Colonic mucosa (tissue), 4 donors: Measurements from ENCODE around the gene ADARB2. TPM values are rescaled to one million over a fixed set of nuclear protein-coding genes. Genes with fewer than 3 reads are reported as not detected.

Experiments
- DNase-seq: peaks from one replicate; pipeline ENCODE4 v3.0.0-alpha.2; 2020
- H3K27ac ChIP-seq: fragments of 200-600 bp; one replicate; pipeline ENCODE4 v1.8.0; 2021
- H3K27me3 ChIP-seq: fragments of 200-600 bp; one replicate; pipeline ENCODE4 v1.8.0; 2021
- H3K36me3 ChIP-seq: fragments of 200-600 bp; one replicate; pipeline ENCODE4 v1.8.0; 2021
- H3K4me1 ChIP-seq: fragments of 200-600 bp; one replicate; pipeline ENCODE4 v1.8.0; 2021; ENCODE audit warnings: mild to moderate bottlenecking
- H3K4me3 ChIP-seq: fragments of 200-600 bp; one replicate; pipeline ENCODE4 v1.8.0; 2021
- H3K9ac ChIP-seq, 2 donors: one replicate each; pipeline ENCODE4 v1.7.0; 2013; ENCODE audit warnings: control low read depth in 2 of 2, low read depth in 2 of 2, low read length in 2 of 2
- H3K9me3 ChIP-seq: fragments of 200-600 bp; one replicate; pipeline ENCODE4 v1.8.0; 2021
- CTCF ChIP-seq: fragments of 200-600 bp; IDR thresholded peaks from one replicate; pipeline ENCODE4 v1.8.0; 2022; ENCODE audit warnings: antibody characterized with exemption, mild to moderate bottlenecking
- intact Hi-C: fragments of 100-400 bp; cut with DNase I; formaldehyde crosslinking; loops from one replicate; pipeline ENCODE4 v1.14.1; 2022
- total RNA-seq, 2 donors: library from RNA; stranded (reverse); fragmentation: NEBNext Ultra II Directional in 1 of 2; extraction: Animal tissue kit (Norgen Biotek cat#: 25700) in 1 of 2; gene quantifications; one replicate each; pipeline ENCODE4 v1.2.1, GENCODE V29; 2021
- donor health status: healthy.
- donor health status: DM: no; HTN: no; CAD: no.
- donor health status: DM: no; HTN: no; CAD: no.

ADARB2 gene
- total RNA-seq, 2 donors from 2014 or later, result 0.19 TPM; not detected in 1

GRCh38 chr10:1370298-1370697 is 367.0 kb downstream of the ADARB2 start:
- intact Hi-C loops, result no loop called here

GRCh38 chr10:1369665-1370064 is 367.7 kb downstream of the ADARB2 start:
- no peak overlapping the region for H3K9ac ChIP-seq
- no peaks in the 10 kb centered on the region for H3K9me3 ChIP-seq
- DNase-seq, result peak; percentile 6
- no peak overlapping the region for H3K4me3 ChIP-seq
- H3K4me1 ChIP-seq, result no peaks in the 10 kb centered on the region
- no peaks in the 10 kb centered on the region for H3K36me3 ChIP-seq
- TF ChIP-seq CTCF, result no peak
- intact Hi-C loops, result no loop called here
- H3K27me3 ChIP-seq, result no peaks in the 10 kb centered on the region
- H3K27ac ChIP-seq, result no peak overlapping the region

More at GRCh38 chr10:1370298-1370697, 367.0 kb downstream of the ADARB2 start:
- H3K36me3 ChIP-seq, result no peaks in the 10 kb centered on the region
- no peak for TF ChIP-seq CTCF
- no peak overlapping the region for H3K27ac ChIP-seq
- no peaks in the 10 kb centered on the region for H3K9me3 ChIP-seq
- no peak for DNase-seq
- H3K9ac ChIP-seq, result no peak overlapping the region
- no peaks in the 10 kb centered on the region for H3K4me1 ChIP-seq
- H3K27me3 ChIP-seq, result no peaks in the 10 kb centered on the region
- H3K4me3 ChIP-seq, result no peak overlapping the region

GRCh38 chr10:1369197-1369596 is 368.1 kb downstream of the ADARB2 start:
- H3K9me3 ChIP-seq, result no peaks in the 10 kb centered on the region
- H3K36me3 ChIP-seq, result no peaks in the 10 kb centered on the region
- TF ChIP-seq CTCF, result no peak
- intact Hi-C loops, result no loop called here
- no peak overlapping the region for H3K27ac ChIP-seq
- H3K9ac ChIP-seq, result no peak overlapping the region
- no peaks in the 10 kb centered on the region for H3K27me3 ChIP-seq
- peak; percentile 12 for DNase-seq
- H3K4me1 ChIP-seq, result no peaks in the 10 kb centered on the region
- H3K4me3 ChIP-seq, result no peak overlapping the region

GRCh38 chr10:1368842-1369171 is 368.5 kb downstream of the ADARB2 start:
- H3K27me3 ChIP-seq, result no peaks in the 10 kb centered on the region
- DNase-seq, result peak; percentile 40
- H3K9ac ChIP-seq, result no peak overlapping the region
- no peak overlapping the region for H3K4me3 ChIP-seq
- H3K27ac ChIP-seq, result no peak overlapping the region
- no peaks in the 10 kb centered on the region for H3K4me1 ChIP-seq
- intact Hi-C loops, result no loop called here
- H3K9me3 ChIP-seq, result no peaks in the 10 kb centered on the region
- H3K36me3 ChIP-seq, result no peaks in the 10 kb centered on the region
- TF ChIP-seq CTCF, result peak; percentile 39

- Histone ChIP-seq H3K27me3 (no peaks in the 10 kb centered on the region), H3K9ac (no peak overlapping the region)
- TF ChIP-seq CTCF, result no peak
Observed at GRCh38 chr10:1367938-1368841, 369.1 kb downstream of the ADARB2 start.

More at GRCh38 chr10:1367938-1368841, 369.1 kb downstream of the ADARB2 start:
- no peaks in the 10 kb centered on the region for H3K9me3 ChIP-seq
- intact Hi-C loops, result no loop called here
- H3K4me3 ChIP-seq, result no peak overlapping the region
- no peak overlapping the region for H3K27ac ChIP-seq
- H3K36me3 ChIP-seq, result no peaks in the 10 kb centered on the region
- no peaks in the 10 kb centered on the region for H3K4me1 ChIP-seq
- DNase-seq, result peak; percentile 5
